GM13977 (cell line): ENCODE results near the gene GPC4.

ENCODE experiments used
- DNase-seq: peaks from one replicate; pipeline ENCODE4 v3.0.0; 2012; ENCODE audit warnings: low spot score
- CTCF ChIP-seq: IDR thresholded peaks from 2 replicates; pipeline ENCODE4 v1.5.1; 2012; ENCODE audit warnings: mild to moderate bottlenecking, control low read depth; ENCODE audit not compliant: insufficient read depth; ENCODE audit errors: extremely low read depth, missing control alignments
- in situ Hi-C: fragments of 300-500 bp; cut with MboI; formaldehyde crosslinking; loops from one replicate; pipeline ENCODE4 v1.12.0; 2022; ENCODE audit warnings: low sequenced_read_pairs, low pct_unique_long_range_greater_than_20kb, mixed read lengths, inconsistent platforms; ENCODE audit not compliant: unreplicated experiment

Gene GPC4

DNA sequence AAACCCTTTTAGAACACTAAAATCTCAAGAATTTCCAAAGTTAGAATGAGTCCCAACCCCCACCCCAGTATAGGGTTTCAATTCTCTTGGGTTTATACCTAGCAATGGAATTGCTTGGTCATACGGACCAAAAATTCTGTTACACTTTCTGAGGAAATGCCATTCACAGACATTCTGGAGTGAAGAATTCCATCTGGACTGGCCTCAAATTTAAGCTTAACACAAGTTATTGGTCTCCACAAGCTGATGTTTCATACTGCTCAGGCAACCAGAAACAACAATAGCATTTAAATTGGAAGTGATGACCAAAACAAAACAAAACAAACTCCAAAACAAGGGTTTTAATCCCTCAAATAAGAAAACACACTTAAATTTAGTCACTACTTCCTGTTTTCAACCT lies 51.1 kb downstream of the GPC4 start:
- no peak for DNase-seq
- in situ Hi-C loops, result no loop called here
- TF ChIP-seq CTCF, result no peak

GRCh38 chrX:133362538-133362937 lies 52.8 kb downstream of the GPC4 start:
- in situ Hi-C loops, result no loop called here
- TF ChIP-seq CTCF, result no peak

GRCh38 chrX:133359466-133359865 lies 55.8 kb downstream of the GPC4 start:
- in situ Hi-C loops, result no loop called here
- TF ChIP-seq CTCF, result no peak

More at GRCh38 chrX:133362538-133362937, 52.8 kb downstream of the GPC4 start:
- DNase-seq, result no peak

DNA sequence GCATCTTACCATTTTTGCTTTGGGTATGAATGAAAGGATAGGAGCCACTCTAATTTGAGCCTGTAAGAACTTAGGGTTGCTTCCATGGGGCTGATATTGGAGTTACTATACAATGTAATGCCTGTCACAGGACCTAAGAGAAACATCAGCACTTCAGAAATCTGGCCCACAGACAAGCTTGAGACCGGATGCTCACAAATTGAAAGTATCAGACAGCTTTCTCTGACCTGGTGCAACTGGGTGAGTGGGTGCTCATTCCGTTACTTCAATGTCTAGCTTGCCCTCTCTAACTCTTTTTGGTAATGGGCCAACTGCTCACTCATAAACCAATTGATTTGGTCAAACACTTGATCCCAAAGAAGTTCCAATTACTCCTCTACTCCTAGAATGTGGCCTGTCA lies 62.1 kb downstream of the GPC4 start:
- TF ChIP-seq CTCF, result no peak
- no peak for DNase-seq
- in situ Hi-C loops, result no loop called here

More at GRCh38 chrX:133359466-133359865, 55.8 kb downstream of the GPC4 start:
- DNase-seq, result no peak

- in situ Hi-C loops, result no loop called here
- DNase-seq, result no peak
- no peak for TF ChIP-seq CTCF
Measured at GRCh38 chrX:133350751-133351150, 64.5 kb downstream of the GPC4 start.

DNA sequence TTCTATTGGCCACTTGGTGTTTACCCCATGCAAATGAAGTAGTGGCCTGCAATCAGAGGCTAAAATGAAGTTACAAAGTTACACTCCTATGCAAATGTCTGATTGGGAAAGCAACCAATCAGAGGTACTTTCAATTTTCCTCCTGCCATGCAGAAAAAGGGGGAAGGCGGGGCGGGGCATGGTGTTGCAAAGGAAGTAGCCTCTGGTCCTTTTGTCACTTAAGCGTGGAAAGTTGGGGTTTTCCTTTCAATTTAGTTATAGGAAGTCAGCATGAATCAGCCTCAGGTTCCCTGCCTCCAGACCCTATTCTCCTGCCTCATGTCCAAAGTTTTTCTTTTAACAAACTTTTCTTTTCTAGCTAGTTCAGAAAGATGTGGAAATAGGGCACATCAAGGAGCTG lies 69.3 kb downstream of the GPC4 start:
- DNase-seq, result no peak
- in situ Hi-C loops, result no loop called here
- no peak for TF ChIP-seq CTCF

DNA sequence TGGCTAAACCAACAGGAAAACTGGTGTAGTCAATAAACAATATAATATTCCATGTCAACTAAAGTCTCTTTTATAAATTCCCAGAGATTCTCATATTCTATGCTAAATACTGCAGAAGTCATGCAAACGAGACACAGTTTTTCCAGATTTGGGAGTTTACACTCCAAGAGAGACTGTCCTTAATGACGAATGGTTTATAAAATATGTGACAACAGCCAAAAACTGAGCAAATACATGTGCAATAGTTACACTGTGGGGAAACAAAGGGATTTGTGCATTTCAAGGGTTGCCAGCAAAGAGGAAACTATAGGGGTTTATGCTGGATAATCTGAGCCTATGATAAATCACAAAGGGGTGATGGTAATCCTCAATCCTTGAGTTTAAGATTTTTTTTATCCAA lies 75.7 kb downstream of the GPC4 start:
- in situ Hi-C loops, result no loop called here
- DNase-seq, result no peak
- TF ChIP-seq CTCF, result no peak
